SH-SY5Y (cell line): ENCODE measurements around the gene HOXD3.

Source experiments
- GATA2 ChIP-seq: IDR thresholded peaks from 2 replicates; pipeline ENCODE4 v1.6.1; 2011; ENCODE audit warnings: mild to moderate bottlenecking, low read depth, low read length
- GATA3 ChIP-seq: IDR thresholded peaks from 2 replicates; pipeline ENCODE4 v1.6.1; 2011; ENCODE audit warnings: low read depth, mild to moderate bottlenecking, low read length, moderate library complexity

HOXD3 gene

GRCh38 chr2:176156807-176157498, at the start of gene HOXD3:
TSS of gene HOXD3 (plus strand) at chr2:176157307. CDS start at chr2:176169115, 11,808 bp downstream.
- TF ChIP-seq GATA3 = no peak
- TF ChIP-seq GATA2 = no peak; the same call in 1 of the 2 replicates

DNA sequence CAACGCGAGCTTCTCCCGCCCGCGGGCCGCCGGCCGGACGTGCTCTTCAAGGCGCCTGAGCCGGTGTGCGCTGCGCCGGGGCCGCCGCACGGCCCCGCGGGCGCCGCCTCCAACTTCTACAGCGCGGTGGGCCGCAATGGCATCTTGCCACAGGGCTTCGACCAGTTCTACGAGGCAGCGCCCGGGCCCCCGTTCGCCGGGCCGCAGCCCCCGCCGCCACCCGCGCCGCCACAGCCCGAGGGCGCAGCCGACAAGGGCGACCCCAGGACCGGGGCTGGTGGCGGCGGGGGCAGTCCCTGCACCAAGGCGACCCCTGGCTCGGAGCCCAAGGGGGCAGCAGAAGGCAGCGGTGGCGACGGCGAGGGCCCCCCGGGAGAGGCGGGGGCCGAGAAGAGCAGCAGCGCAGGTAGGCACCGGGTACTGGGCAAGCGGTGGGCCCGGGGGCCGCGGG, 49.4 kb upstream of the HOXD3 start:
- TF ChIP-seq GATA2 (no peak), GATA3 (no peak)

GRCh38 chr2:176109192-176109901, 47.8 kb upstream of the HOXD3 start:
- no peak for TF ChIP-seq GATA2
- TF ChIP-seq GATA3 = no peak

DNA sequence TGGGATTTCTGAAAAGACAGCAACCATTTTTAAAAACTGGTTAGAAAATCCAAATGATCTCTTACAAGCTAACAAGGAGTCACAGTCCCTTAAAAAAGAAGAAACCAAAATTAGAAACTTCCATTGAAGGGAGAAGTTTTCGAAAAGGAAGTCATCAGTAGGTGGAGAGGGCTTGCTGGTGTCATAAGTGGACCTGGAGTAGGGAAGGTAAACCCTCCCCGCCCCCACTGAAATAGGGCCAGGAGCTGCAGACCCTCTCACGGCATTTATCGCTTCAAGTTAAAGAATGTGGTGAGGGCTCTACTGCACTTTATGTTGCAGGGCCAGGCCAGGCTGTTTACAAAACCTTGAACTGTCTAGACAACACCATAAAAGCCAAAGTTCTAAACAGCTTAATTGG, 47.2 kb upstream of the HOXD3 start:
- no peak for TF ChIP-seq GATA2
- TF ChIP-seq GATA3 = no peak

DNA sequence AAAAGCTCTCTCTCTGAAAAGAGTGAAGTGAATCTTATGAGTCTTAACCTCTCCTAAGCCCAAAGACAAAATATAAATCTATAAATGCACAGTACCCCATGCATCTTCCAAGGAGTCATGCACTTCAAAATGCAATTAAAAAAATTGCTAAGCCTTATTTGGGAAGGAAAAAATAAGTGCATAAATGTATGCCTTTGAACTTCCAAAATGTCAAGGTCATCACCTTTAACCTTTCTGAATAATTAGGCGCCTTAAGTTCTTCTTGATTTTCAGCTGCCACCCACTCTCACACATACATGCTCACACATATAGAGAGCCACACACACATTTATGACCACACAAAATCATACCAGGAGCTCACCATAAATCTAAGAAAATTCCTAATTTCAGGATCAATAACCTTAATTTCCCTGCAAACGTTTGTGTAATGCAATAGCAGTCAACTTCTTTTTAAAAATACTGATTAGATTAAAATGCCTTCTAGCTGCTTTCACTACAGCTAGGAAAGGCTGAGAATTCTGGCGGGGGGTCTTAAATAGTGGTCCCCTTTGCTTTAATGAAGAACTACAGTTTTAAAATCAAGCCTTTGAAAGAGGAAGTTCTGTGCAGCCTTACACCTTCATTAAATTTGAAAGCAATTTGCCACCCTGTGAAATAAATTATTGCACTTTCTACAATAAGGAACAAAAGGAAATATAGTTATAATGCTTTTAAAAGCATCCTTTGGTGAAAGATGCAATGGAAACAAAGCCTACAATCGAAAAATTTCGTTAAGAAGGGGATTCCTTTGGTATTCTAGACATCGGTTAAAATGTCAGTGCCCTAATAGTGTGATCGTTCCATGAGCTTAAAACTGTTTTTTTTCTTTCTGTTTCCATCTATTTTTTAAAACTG, 46.4 kb upstream of the HOXD3 start:
- TF ChIP-seq GATA3 (no peak), GATA2 (no peak)

GRCh38 chr2:176111309-176111663, 45.8 kb upstream of the HOXD3 start:
- TF ChIP-seq GATA2 = no peak
- no peak for TF ChIP-seq GATA3

GRCh38 chr2:176111846-176112374, 45.2 kb upstream of the HOXD3 start:
- no peak for TF ChIP-seq GATA3

DNA sequence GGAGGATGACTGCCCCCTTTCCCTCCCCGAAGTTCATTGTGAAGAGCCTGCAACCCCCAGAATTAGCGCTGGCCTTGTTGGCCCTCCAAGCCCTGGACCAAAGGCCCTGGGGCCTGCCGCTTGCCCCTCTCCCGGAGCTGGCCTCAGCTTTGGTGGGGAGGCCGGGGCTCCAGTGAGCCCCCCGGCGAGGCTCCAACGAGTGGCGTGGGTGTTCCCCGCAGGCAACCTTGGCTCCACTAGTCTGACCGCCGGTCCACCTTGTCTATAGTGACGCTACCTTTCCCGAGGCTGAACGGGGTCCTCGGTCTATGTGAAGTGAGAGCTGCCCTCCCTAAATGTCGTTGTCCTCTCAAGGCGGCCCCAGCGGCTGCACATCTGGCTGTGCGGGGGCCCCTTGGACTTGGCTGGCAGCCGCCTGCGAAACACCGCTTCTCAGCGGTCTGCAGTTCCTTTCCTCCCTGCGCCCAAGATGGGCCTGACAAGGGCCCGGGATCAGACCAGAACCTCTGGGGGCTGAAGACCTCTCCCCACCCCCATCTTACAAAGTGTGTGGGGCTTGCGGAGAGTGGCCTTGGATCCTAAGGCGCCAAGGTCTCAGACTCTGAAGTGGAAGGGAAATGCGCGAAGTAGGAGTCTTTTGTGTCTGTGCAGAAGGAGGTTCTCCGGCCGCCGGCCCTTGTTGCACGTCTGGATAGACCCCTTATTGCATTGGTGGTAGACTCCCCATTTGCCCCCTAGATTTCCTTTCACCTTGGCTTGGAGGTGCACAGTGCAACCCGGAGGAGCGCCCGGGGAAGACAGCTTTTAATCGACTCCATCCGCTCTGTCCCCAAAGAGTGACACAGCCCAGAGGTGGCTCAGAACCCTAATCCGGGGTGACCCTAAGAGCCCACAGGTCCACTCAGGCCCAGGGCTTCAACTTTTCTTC, 44.5 kb upstream of the HOXD3 start:
- TF ChIP-seq GATA3 = no peak
- no peak for TF ChIP-seq GATA2

DNA sequence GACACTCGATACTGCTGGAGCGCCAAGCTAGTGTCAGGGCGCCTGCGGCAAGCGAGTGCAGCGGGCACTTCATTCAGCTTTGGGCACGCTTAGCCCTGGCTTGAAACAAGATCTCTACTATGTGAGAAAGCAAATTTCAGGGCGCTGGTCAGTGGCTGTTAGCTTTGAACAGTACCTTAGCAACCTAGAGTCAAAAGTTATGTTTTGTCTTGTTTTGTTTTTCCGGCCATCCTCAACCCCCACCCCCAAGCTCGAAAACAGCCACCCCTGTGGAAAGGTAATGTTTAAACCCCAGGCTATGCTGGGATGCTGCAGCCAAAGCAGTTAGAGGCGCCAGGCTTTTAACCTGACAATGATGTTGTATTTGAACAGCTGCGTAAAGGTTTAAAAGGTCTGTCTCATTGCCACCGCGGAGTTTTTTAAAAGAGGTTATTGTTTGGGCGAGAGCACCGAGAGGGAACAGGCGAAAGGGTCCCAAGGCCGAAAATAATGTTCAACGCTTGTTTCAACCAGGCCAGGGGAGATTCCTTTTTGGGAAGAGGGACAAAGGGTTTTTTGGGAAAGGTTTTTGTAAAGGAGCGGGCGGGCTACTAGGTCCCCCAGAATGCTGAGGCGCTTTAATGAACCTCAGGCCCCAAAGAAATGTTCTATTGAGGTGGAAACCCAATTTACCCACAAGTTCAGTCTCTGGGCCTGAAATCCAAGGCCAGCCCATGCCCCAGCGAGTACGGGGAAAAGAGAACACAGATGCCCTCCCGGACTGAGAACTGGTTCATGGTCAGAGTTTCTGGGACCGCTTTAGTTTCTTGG, 42.8 kb upstream of the HOXD3 start:
- no peak for TF ChIP-seq GATA2

GRCh38 chr2:176114930-176115625, 42.0 kb upstream of the HOXD3 start:
- TF ChIP-seq GATA2 (no peak), GATA3 (no peak)

DNA sequence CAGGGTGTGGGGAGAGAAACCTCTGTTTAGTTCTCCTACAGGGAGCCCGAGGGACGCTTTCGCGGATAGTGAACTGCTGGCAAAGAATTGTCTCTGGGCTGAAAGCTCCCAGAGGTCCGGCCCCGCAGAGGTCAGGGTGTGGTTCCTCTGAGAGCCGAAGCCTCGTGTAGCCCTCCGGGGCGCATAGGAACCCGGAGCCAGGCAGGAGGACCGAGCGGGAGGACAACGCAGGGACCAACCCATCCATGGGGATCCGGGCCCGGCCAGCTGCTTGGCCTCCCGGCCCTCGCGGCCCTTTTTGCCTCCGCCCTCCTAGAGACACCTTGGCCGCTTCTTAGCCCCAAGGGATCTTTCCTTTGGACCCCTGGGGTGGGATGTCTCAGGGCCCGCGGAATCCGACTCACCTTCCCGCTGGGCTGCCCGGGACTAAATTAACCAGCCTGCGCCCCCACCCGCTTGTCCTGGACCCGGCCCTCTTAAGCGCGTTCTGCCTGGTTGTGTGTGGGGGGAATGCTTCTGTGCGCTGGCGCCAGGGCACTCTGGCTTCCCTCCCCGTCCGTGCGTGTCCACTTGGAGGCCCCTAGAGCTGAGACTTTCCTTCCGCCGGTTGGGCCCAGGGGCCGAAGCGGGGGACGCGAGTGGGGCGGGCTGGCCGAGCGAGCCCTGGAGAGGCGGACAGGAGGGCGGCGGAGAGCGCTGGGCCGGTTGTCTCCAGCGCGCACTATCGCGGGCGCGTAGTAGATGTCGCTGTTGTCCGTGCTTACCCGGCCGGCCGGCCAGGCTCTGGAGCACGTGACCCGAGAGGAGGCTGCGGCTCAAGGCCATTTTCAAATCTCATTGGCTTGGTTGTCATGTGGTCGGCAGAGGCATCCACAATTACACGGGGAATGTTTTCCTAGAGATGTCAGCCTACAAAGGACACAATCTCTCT, 41.0 kb upstream of the HOXD3 start, which contains the start of gene HOXD10:
Gene HOXD10, plus strand, starts transcription at position 896 of the 931 bp plus-strand sequence. CDS start 56 bp downstream, outside the sequence.
- TF ChIP-seq GATA2 = no peak
- no peak for TF ChIP-seq GATA3
